Stimulated activated CD8-positive, alpha-beta memory T cell treated with anti-CD3 and anti-CD28 coated beads, Interleukin-15, amount 100 ng/mL, for 1 hour (primary cell): ENCODE measurements around the gene VPS35.
A peak's percentile ranks its signal among the peaks of the same experiment; 100 is the strongest.
"Not testable (repeated sequence)": the region's sequence is repeated elsewhere in the genome, so short reads cannot be mapped to it uniquely, and the experiment has no call there.

Source experiments
- DNase-seq: peaks from one replicate; pipeline ENCODE4 v3.0.0-alpha.2; 2020; ENCODE audit warnings: low read depth

The VPS35 gene

GRCh38 chr16:46658925-46659324, 30.1 kb downstream of the VPS35 start:
- no peak for DNase-seq

DNA sequence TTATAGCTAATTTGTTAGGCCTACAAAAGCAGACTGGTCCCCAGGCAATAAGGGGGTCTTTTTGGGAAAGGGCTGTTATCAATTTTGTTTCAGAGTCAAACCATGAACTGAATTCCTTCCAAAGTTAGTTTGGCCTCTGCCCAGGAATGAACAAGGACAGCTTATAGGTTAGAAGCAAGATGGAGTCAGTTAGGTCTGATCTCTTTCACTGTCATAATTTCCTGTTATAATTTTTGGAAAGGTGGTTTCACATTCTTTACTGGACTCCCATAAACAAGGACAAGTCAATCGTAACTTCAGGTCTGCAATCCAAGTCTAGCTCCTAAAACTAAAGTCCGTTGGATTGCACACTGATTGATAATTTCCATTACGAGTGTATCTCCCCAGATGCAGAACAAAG, 37.7 kb downstream of the VPS35 start:
- no peak for DNase-seq

DNA sequence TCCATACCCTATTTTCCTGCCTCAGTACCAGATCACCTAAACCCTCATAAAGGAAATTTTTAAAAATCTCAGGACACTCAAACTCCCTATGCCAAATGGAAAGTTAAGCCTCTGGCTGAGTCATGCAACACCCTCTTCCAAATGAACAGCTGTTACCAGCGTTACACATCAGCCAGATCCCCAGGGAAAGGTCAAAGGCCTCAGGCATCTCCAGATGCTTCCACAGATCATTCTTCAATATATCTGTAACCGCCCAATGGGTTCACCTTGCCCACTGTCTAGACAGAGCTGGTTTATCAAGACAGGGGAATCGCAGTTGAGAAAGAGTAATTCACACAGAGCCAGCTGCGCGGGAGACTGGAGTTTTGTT, 38.7 kb downstream of the VPS35 start:
- DNase-seq: no peak

DNA sequence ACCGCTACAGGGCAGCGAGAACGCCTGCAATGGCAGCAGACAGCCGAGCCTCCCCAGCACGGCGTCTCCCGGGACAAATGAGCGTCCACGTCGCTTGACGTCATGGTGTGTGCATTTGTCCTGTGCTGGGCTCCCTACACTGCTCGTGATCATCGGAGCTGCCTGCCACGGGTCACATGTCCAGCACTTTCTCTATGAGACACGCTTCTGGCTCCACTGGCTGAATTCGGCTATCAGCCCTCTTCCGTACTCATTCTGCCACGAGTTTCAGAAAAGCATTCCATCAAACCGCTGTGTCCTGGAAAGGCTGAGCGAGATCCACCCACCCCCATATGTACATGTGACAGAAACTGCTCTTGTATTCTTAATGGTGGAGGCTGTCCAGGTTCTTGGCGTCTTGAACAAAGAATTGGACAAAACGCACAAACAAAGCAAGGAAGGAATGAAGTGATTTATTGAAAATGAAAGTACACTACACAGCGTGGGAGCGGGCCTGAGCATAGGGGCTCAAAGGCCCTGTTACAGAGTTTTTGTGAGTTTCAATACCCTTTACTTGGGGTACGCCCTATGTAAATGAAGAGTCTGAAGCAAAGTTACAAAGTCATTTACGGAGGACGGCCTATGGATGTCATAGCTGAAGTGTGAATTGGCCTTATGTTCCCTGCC, 39.3 kb downstream of the VPS35 start:
- no peak for DNase-seq

- no peak for DNase-seq
These were observed 40.3 kb downstream of the VPS35 start for GRCh38 chr16:46648656-46649055.

DNA sequence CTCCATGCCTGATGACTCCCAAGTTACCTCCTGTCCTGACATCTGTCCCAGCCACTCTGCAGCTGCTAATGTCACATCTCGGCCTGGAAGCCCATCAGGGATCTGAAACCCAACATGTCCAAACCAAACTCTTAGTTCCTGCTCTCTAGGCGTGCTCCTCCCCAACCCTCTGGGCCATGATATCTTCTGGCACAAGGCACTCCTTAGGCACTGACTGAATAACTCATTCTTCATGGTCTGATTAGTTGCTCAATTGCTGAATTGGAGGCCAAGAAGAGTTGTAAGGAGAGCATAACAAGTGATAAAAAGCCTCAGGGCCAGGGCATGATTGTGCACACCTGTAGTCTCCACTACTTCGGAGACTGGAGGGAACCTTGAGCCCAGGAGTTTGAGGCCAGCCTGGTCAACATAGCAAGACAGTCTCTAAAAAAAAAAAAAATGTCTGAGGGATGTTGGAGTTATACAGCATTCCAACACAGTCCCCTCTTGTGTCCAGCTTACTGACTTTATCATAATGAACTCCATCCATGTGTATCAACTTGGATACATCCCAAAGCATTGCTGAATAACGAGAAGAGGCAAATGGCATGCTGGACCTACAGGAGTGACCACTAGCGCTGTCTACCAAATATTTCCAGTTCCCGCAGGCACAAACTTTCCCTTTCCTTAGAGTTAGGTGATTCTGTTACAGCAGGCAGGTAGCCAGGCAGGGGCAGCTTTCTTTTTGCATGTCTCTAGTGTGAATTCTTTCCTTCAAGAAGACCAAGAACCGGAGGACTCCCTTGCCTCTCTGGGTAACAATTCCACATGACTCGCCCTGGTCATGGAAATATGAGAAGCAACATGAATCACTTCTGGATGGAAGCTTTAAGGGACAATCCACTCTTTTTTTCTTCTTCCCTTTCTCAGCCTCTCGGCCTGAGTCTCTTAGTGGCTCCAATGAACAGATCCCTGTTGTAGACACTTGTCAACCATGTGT, 49.7 kb downstream of the VPS35 start:
- no peak for DNase-seq

GRCh38 chr16:46632778-46633733, 55.9 kb downstream of the VPS35 start:
- DNase-seq: no peak

DNA sequence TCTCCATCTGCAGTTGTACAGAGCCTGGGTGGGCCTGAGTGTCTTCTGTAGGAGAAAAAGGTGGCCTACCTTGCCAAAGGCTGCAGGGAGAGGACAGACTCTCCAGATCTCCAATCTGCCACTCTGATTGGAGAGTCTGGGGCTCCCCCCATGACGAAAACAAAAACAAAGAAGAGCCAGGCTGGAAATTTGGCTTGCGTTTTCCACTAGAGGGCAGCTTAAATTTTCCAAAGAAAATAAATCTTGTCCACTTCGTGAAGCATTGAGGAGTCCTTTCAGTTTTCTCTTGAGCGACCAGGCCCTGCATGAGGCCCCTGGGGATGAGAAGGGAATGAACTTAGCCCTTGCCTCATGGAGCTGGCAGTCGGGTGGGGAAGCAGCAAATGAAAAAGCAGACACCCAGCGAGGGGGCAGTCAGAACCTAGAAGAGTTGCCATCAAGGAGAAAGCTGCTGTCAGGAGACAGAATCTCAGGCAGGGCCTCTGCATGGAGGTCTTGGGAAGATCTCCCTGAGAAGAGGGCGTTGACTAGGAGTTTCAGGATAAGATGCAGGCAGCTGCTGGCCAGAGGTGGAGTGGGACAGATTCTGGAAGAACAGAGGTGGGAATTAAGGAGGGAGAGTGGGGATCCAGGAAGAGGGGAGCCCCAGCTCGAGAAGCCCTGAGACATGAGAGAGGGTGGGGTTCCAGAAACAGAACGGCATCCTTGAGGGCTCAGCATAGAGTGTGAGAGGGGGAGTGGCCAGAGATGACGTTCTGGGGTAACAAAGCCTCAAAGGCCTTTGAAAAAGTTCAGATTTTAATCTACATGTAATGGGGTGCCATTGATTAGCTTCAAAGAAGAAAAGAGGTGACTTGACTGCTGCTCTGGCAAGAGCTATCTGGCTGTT, 59.4 kb downstream of the VPS35 start:
- DNase-seq: no peak

- no peak for DNase-seq
These were observed 61.2 kb downstream of the VPS35 start for GRCh38 chr16:46627746-46628145.

GRCh38 chr16:46626681-46627080, 62.3 kb downstream of the VPS35 start:
- DNase-seq: not testable (repeated sequence)

GRCh38 chr16:46624862-46625261, 64.1 kb downstream of the VPS35 start:
- DNase-seq: not testable (repeated sequence)

DNA sequence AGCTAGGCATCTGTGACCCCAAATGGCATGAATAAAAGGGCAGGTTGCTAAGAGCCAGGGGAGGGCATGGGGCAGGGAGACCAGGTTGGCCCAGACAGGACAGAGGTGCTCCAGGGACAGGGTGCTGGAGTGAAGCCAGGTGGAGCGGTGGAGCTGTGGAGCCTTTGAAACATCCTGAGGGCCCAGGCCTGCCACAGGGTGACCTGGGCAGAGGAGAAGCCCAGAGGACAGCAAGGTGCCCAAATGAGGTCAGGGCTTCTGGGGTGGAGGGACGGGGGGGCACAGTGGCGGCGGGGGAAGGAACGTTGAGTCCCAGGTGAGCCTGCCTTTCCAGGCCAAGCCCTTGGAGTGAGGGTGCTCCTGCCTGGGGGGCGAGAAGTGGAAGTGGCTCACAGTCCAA, 65.3 kb downstream of the VPS35 start:
- DNase-seq: not testable (repeated sequence)

- DNase-seq: not testable (repeated sequence)
These were observed 65.7 kb downstream of the VPS35 start for GRCh38 chr16:46623246-46623645.

DNA sequence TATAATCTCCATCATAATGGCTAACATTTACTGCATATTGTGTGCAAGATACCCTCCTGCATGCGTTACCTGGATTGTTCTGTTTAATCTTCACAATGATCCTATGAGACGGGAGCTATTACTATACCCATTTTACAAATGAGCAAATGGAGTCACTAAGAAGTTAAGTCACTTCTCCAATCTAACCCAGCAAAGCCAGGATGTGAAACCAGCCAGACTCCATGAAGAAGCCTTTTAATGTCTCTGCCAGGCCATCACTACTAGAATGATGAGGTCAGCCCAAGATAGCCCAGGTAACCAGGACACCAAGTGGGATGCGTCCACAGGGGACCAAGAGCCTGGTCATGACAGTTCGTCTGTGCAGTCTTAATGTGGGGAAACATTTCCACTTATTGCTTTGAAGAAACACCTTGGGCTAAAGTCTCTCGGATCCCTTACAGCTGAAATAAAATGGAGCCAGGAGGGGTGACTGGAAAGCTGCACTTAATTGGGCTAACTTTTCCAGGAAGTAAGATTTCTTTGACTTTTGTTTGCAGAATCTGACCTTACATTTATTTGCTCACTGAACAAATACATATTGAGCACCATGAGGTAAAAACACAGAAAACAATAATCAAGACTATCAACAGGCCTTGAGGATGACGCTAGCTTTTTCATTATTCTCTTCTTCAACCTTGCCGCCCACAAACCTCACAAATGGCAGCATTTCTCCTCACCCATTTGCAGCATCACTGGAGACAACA, 66.9 kb downstream of the VPS35 start:
- DNase-seq: no peak

DNA sequence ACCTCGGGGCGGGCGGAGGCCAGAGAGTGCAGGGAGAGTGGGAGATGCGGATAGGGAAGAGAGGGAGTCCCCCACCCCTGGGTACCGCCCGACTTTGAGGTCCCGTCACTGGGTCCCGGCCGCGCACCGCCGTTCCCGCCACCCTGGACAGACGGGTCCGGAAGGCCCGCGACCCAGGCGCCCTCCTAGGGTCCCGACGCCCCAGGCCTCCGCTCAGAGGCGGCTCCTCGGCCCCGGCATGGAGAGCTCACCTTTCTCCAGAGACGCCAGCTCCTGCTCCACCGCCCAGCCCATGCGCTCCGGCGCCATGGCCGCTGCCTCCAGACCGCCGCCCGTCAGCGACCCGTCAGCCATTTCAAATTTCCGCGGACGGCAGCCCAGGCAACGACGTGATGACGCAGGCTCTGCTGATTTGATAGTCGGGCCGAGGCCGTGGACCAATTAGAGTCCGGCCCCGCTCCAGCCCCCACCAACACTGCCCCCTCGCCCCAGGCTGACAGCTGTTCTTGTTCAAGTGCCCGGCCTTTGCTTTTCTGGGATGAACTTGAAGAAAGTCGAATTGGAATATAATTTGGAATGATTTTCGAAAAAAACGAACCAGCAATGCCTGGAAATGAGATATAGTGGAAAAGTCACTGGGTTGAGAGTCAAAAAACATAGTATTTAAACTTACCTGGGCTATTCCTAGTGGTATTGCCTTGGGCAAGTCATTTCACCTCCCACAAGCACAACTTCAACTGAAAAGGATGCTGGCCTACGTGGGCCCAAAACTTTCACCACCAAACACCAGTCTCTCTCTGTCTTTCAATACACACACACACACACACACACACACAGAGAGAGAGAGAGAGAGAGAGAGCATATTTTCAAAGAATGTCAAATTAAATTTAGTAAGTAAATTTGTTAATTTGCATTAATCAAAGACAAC, 67.7 kb downstream of the VPS35 start, which contains the start of gene SHCBP1:
Gene SHCBP1, minus strand, starts transcription at position 374 of the 928 bp plus-strand sequence. Its CDS starts 20 bp downstream, at position 354.
- DNase-seq: peak; percentile 25

DNA sequence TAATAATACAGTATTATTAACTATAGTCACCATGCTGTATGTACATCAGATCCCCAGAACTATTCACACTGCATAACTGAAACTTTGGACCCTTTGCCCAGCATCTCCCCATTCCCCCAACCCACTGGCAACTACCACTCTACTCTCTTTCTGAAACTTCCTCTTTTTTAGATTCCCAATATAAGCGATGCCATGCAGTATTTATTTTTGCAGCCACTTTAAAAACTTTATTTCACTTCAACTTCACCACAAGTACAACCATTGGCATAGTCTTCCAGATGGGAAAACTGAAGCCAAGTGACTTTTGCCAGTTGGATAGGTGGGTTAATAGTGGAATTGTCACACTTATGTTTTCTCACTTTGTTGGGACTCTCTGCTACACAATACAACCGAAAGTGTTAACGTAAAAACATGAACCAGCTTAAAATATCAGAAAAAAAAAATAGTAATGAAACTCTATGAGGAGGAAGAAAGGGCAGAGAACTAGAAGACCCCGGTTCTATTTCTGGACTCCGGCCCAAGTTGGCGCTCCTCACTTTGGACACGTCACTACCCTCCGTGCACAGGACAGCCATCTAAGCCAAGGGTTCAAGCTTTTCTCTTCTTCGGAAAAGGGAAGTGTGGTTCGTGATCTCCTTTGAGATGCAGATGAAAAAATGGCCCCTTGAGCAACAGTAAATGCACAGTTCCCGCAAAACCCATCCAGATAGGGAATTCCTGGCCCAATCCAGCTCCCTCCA, 68.5 kb downstream of the VPS35 start:
- DNase-seq: no peak

DNA sequence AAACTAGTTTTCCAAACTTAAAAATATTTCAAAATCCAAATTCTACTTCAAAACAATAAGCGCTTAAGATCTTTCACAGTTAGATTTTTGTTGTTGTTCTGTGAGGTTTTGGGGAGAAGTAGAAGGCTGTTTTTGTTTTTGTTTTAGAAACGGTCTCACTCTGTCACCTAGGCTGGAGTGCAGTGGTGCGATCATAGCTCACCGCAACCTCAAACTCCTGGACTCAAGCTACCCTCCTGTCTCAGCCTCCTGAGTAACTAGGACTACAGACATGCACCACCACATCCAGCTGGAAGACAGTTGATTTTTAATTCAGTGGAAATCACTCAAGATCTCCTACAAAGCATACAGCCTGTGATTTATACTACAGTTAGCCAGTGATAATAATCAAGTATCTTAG, 70.5 kb downstream of the VPS35 start:
- no peak for DNase-seq

DNA sequence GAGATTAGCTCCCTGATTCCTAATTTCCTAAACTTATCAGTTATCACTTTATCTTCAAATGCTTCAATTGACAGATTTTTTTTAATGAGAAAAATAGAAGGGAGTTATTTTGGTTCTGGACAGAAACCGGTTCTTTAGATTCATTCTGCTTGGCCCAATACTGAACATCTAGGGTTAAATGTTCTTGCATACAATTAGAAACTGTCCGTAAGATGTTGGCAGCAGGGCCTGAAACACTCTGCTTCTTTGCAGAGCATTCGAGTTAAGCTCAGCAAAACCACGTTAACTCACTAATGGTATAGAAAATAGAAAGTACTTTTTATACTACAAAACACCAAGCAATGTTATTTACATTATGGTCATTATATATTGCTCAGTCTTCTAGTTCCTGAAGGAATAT, 75.0 kb downstream of the VPS35 start:
- no peak for DNase-seq
